Neuronal stem cell (in vitro differentiated cells): ENCODE measurements around the gene EPHA2.

Experiments used
- DNase-seq: peaks from one replicate; pipeline ENCODE4 v3.0.0-alpha.2; 2013; ENCODE audit warnings: low spot score
- H2AFZ ChIP-seq: one replicate; pipeline ENCODE4 v1.6.1; 2013; ENCODE audit warnings: mild to moderate bottlenecking, low read length, inconsistent platforms
- H2AK5ac ChIP-seq: 2 replicates; pipeline ENCODE4 v1.6.1; 2013; ENCODE audit warnings: low read depth, mild to moderate bottlenecking, inconsistent platforms, low read length, moderate library complexity, mixed read lengths
- H2BK120ac ChIP-seq: 2 replicates; pipeline ENCODE4 v1.6.1; 2013; ENCODE audit warnings: low read depth, mild to moderate bottlenecking, inconsistent platforms, low read length, moderate library complexity, mixed read lengths
- H2BK12ac ChIP-seq: one replicate; pipeline ENCODE4 v1.6.1; 2013; ENCODE audit warnings: low read length, inconsistent platforms
- H2BK15ac ChIP-seq: 2 replicates; pipeline ENCODE4 v1.6.1; 2013; ENCODE audit warnings: mild to moderate bottlenecking, low read length, inconsistent platforms, mixed read lengths
- H2BK5ac ChIP-seq: one replicate; pipeline ENCODE4 v1.6.1; 2013; ENCODE audit warnings: inconsistent platforms, mild to moderate bottlenecking, low read length, moderate library complexity
- H3K14ac ChIP-seq: one replicate; pipeline ENCODE4 v1.6.1; 2013; ENCODE audit warnings: low read length, inconsistent platforms
- H3K18ac ChIP-seq: 2 replicates; pipeline ENCODE4 v1.6.1; 2013; ENCODE audit warnings: low read length, inconsistent platforms
- H3K23ac ChIP-seq: 2 replicates; pipeline ENCODE4 v1.6.1; 2013; ENCODE audit warnings: low read depth, mild to moderate bottlenecking, mixed read lengths, low read length, inconsistent platforms; ENCODE audit not compliant: poor library complexity
- H3K27ac ChIP-seq: replicated peaks from 3 replicates; pipeline ENCODE4 v1.5.1; 2013; ENCODE audit warnings: low read length, inconsistent platforms
- H3K27me3 ChIP-seq, 3 experiments: 2 replicates each; pipeline ENCODE4 v1.6.1; 2013; ENCODE audit warnings: low read length in 3 of 3, mild to moderate bottlenecking in 2 of 3, inconsistent platforms in 1 of 3, low read depth in 1 of 3, mixed read lengths in 1 of 3, moderate library complexity in 1 of 3; ENCODE audit not compliant: control insufficient read depth in 3 of 3, insufficient read depth in 3 of 3
- H3K36me3 ChIP-seq, 2 donors: replicated peaks in 1 of 2; 2 replicates each; pipeline ENCODE4 v1.6.1; 2013; ENCODE audit warnings: low read length in 2 of 2; ENCODE audit not compliant: control insufficient read depth in 2 of 2, insufficient read depth in 2 of 2
- H3K4ac ChIP-seq: 2 replicates; pipeline ENCODE4 v1.6.1; 2013; ENCODE audit warnings: inconsistent platforms, mild to moderate bottlenecking, low read length, moderate library complexity
- H3K4me1 ChIP-seq, 2 donors: 1 replicate in 1 of 2; 2 replicates in 1 of 2; pipeline ENCODE4 v1.6.1; 2013; ENCODE audit warnings: low read length in 2 of 2, low read depth in 1 of 2; ENCODE audit not compliant: control insufficient read depth in 2 of 2, insufficient read depth in 1 of 2
- H3K4me2 ChIP-seq: one replicate; pipeline ENCODE4 v1.6.1; 2013; ENCODE audit warnings: mild to moderate bottlenecking, low read length, inconsistent platforms; ENCODE audit not compliant: insufficient read depth, poor library complexity, severe bottlenecking
- H3K4me3 ChIP-seq, 2 donors: 2 replicates each; pipeline ENCODE4 v1.5.1; 2013; ENCODE audit warnings: low read length in 2 of 2, mild to moderate bottlenecking in 2 of 2, inconsistent platforms in 1 of 2, moderate library complexity in 1 of 2
- H3K79me1 ChIP-seq: one replicate; pipeline ENCODE4 v1.6.1; 2013; ENCODE audit warnings: low read depth, mild to moderate bottlenecking, inconsistent platforms, low read length, moderate library complexity
- H3K9ac ChIP-seq: one replicate; pipeline ENCODE4 v1.6.1; 2013; ENCODE audit warnings: mild to moderate bottlenecking, low read depth, low read length, inconsistent platforms; ENCODE audit not compliant: poor library complexity
- H3K9me3 ChIP-seq, 2 donors: replicated peaks in 1 of 2; 2 replicates each; pipeline versions ENCODE3 to v1.6.1; 2013; ENCODE audit warnings: low read length in 2 of 2, mild to moderate bottlenecking in 2 of 2, inconsistent platforms in 1 of 2, low read depth in 1 of 2, mixed read lengths in 1 of 2, moderate library complexity in 1 of 2; ENCODE audit not compliant: control insufficient read depth in 2 of 2, insufficient read depth in 1 of 2
- H4K8ac ChIP-seq: one replicate; pipeline ENCODE4 v1.6.1; 2013; ENCODE audit warnings: low read depth, mild to moderate bottlenecking, inconsistent platforms, low read length, moderate library complexity
- H4K91ac ChIP-seq: one replicate; pipeline ENCODE4 v1.6.1; 2013; ENCODE audit warnings: low read length, low read depth, mild to moderate bottlenecking, inconsistent platforms; ENCODE audit not compliant: poor library complexity
- WGBS, 2 donors: extraction: QIAGEN DNeasy Blood & Tissue Kit; methylation state at CpG; one replicate each; pipeline ENCODE4 v1.1.7; 2013; ENCODE audit warnings: missing lambda C conversion rate in 2 of 2, mixed read lengths in 1 of 2; ENCODE audit not compliant: insufficient read length in 2 of 2, insufficient replicate concordance in 1 of 2; ENCODE audit errors: extremely low coverage in 2 of 2; 5-methylcytosine and 5-hydroxymethylcytosine counted together

EPHA2 gene

DNA sequence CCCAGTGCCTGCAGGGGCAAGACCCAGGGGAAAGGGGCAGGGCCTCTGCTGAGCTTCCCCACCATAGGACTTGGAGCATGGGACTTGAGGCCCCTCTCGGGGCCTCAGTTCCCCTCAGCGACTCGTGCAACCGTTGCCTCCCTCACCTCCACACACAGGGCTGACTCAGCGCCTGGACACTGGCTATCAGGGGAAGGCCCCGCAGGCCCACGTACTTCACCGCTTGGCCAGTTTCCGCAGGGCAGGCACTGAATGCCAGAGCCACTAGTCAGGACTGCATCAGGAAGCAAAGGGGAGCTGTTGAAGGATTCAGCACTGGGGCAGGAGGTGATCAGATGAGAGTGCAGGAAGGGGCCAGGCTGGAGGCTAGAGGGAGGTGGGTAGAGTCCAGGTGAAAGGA is 66.9 kb downstream of the EPHA2 start:
- no peak overlapping the region for H3K27ac ChIP-seq
- peak overlapping the region; percentile 90 for H2BK15ac ChIP-seq
- H3K36me3 ChIP-seq = no peaks in the 10 kb centered on the region
- H2BK12ac ChIP-seq = peak overlapping the region; percentile 99
- H3K9ac ChIP-seq = no peak overlapping the region
- H3K79me1 ChIP-seq = no peaks in the 10 kb centered on the region
- H3K4me1 ChIP-seq = peaks cover 4 to 13% of the 10 kb centered on the region in 2 donors
- H3K4me3 ChIP-seq = no peak overlapping the region
- H4K91ac ChIP-seq = no peak overlapping the region
- H2AFZ ChIP-seq = peak overlapping the region; percentile 29
- DNase-seq = no peak
- H2BK120ac ChIP-seq = peak overlapping the region; percentile 56
- H2AK5ac ChIP-seq = peak overlapping the region; percentile 99
- peaks cover 0 to 23% (median 0%) of the 10 kb centered on the region in 3 experiments for H3K27me3 ChIP-seq
- H3K9me3 ChIP-seq = no peaks in the 10 kb centered on the region
- peak overlapping the region; percentile 77 for H3K23ac ChIP-seq
- peak overlapping the region; percentile 92 for H3K18ac ChIP-seq
- no peak overlapping the region for H3K4me2 ChIP-seq
- H2BK5ac ChIP-seq = peak overlapping the region; percentile 85
- peak overlapping the region; percentile 44 for H3K4ac ChIP-seq
- H4K8ac ChIP-seq = no peak overlapping the region
- H3K14ac ChIP-seq = peak overlapping the region; percentile 84
- no CpG with 5 or more reads among the region's 9 CpGs for WGBS, 2 donors

DNA sequence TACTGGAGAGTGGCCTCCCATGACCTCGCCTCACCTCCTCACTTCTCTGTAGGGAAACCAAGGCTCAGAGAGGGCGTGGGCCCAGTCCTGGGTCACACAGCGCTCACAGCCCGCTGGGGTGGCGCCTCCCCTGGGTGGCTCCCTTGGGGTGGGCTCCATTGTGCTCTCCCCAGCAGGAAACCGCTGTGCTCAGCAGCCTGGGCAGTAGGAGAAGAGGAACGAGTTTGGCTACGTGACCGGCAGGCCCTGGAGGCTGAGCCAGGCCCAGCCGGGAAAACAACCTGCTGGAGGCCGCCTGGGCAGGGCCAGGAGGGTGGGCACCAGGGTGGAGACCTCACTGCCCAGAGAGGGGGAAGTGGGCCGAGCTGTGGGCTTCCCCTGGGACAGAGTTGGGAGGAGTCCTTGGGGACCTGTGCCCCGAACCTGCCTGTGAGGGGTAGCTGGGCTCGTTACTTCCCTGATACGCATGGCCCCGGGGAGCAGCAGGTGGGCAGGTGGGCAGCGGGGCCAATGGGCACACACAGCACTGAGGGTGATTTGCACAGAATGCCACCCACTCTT is 67.4 kb downstream of the EPHA2 start:
- H3K36me3 ChIP-seq = no peaks in the 10 kb centered on the region
- H3K4me2 ChIP-seq = no peak overlapping the region
- no CpG with 5 or more reads among the region's 17 CpGs for WGBS, 2 donors
- H2BK12ac ChIP-seq = peak overlapping the region; percentile 99
- no peak for DNase-seq
- H3K27ac ChIP-seq = no peak overlapping the region
- peak overlapping the region; percentile 90 for H2BK15ac ChIP-seq
- H3K18ac ChIP-seq = peak overlapping the region; percentile 92
- peaks cover 0 to 23% (median 0%) of the 10 kb centered on the region in 3 experiments for H3K27me3 ChIP-seq
- no peak overlapping the region for H4K91ac ChIP-seq
- H3K79me1 ChIP-seq = no peaks in the 10 kb centered on the region
- no peak overlapping the region for H4K8ac ChIP-seq
- H3K9me3 ChIP-seq = no peaks in the 10 kb centered on the region
- peak overlapping the region; percentile 85 for H2BK5ac ChIP-seq
- H3K4me3 ChIP-seq = no peak overlapping the region
- H3K14ac ChIP-seq = peak overlapping the region; percentile 84
- H2AK5ac ChIP-seq = peak overlapping the region; percentile 99
- H3K23ac ChIP-seq = peak overlapping the region; percentile 68
- H3K9ac ChIP-seq = peak overlapping the region; percentile 36
- peaks cover 0 to 8% of the 10 kb centered on the region in 2 donors for H3K4me1 ChIP-seq
- H3K4ac ChIP-seq = no peak overlapping the region
- H2AFZ ChIP-seq = no peak overlapping the region
- H2BK120ac ChIP-seq = peak overlapping the region; percentile 56

GRCh38 chr1:16087733-16088132 is 68.1 kb downstream of the EPHA2 start:
- no peak overlapping the region for H3K4me2 ChIP-seq
- H2AK5ac ChIP-seq = peak overlapping the region; percentile 99
- H2BK15ac ChIP-seq = peak overlapping the region; percentile 90
- no peak overlapping the region for H2BK5ac ChIP-seq
- no peak for DNase-seq
- peak overlapping the region; percentile 58 for H4K8ac ChIP-seq
- no peak overlapping the region for H3K27ac ChIP-seq
- H3K27me3 ChIP-seq = peaks cover 0 to 23% (median 0%) of the 10 kb centered on the region in 3 experiments
- peaks cover 0 to 10% of the 10 kb centered on the region in 2 donors for H3K4me1 ChIP-seq
- no peak overlapping the region for H3K4ac ChIP-seq
- no peaks in the 10 kb centered on the region for H3K9me3 ChIP-seq
- no peak overlapping the region for H3K4me3 ChIP-seq
- H4K91ac ChIP-seq = peak overlapping the region; percentile 7
- H2BK12ac ChIP-seq = peak overlapping the region; percentile 89
- H3K14ac ChIP-seq = peak overlapping the region; percentile 77
- no peak overlapping the region for H2AFZ ChIP-seq
- H3K9ac ChIP-seq = no peak overlapping the region
- H3K36me3 ChIP-seq = no peaks in the 10 kb centered on the region
- WGBS, 2 donors = no CpG with 5 or more reads among the region's 7 CpGs
- peak overlapping the region; percentile 56 for H2BK120ac ChIP-seq
- H3K79me1 ChIP-seq = no peaks in the 10 kb centered on the region
- no peak overlapping the region for H3K23ac ChIP-seq
- peak overlapping the region; percentile 91 for H3K18ac ChIP-seq

DNA sequence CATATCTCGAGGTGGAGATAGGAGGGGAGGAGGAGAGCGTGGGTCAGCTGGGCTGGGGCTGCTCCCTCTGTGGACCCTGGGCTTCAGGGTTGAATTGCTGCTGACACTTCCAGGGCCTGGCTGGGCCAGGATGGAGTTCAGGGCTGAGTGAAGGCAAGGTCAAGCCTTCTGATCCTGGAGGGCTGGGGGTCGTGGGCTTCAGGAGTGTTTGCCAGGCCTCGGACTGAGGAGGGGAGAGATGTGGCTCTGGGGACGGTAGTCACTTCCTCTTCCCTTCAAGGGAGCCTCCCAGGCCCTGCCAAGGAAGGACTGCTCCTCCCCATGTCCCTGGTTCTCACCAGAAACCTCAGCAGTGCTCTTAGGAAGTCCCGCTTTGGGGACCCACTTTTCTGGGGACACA is 70.3 kb downstream of the EPHA2 start:
- Histone ChIP-seq H3K27me3 (peaks cover 0 to 15% (median 0%) of the 10 kb centered on the region in 3 experiments), H3K14ac (peak overlapping the region; percentile 13)

More for the DNA sequence above, 70.3 kb downstream of the EPHA2 start:
- H3K18ac ChIP-seq = peak overlapping the region; percentile 55
- H2AFZ ChIP-seq = peak overlapping the region; percentile 64
- H2BK120ac ChIP-seq = no peak overlapping the region
- H3K23ac ChIP-seq = no peak overlapping the region
- no peaks in the 10 kb centered on the region for H3K9me3 ChIP-seq
- H2AK5ac ChIP-seq = no peak overlapping the region
- no CpG with 5 or more reads among the region's 6 CpGs for WGBS, 2 donors
- H3K4me1 ChIP-seq = peaks cover 0 to 8% of the 10 kb centered on the region in 2 donors
- peak overlapping the region; percentile 47 for H2BK15ac ChIP-seq
- H3K9ac ChIP-seq = peak overlapping the region; percentile 39
- H3K27ac ChIP-seq = no peak overlapping the region
- H3K79me1 ChIP-seq = no peaks in the 10 kb centered on the region
- H2BK5ac ChIP-seq = peak overlapping the region; percentile 58
- H3K4me2 ChIP-seq = no peak overlapping the region
- H4K91ac ChIP-seq = no peak overlapping the region
- H3K4ac ChIP-seq = no peak overlapping the region
- no peaks in the 10 kb centered on the region for H3K36me3 ChIP-seq
- H2BK12ac ChIP-seq = no peak overlapping the region
- H4K8ac ChIP-seq = no peak overlapping the region
- no peak overlapping the region for H3K4me3 ChIP-seq
- no peak for DNase-seq
